Measurements from ENCODE around the gene CMTM5.
"Not testable (repeated sequence)": the region's sequence is repeated elsewhere in the genome, so short reads cannot be mapped to it uniquely, and the experiment has no call there.

The CMTM5 gene

DNA sequence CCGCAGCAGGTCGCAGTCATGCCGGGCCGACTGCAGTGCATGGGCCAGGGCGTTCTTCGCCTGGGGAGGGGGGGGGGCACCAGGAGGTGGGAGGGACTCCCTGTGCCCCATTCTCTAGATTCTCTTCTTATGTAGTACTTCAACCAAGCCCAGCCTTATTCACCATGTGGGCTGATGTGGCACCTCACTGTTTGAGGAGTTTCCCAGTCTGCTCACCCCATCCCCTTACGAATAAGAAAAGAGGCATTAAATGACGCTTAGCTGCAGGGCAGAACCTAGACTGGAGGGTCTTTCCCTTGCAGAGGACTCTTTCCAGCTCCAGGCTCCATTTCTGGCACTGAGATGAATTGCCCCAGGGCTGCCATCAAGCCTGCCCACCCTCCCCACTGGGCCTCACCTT is 12.2 kb downstream of the CMTM5 start:
- Histone ChIP-seq H3K27ac (no peak overlapping the region), H3K4me3 (no peak overlapping the region)

DNA sequence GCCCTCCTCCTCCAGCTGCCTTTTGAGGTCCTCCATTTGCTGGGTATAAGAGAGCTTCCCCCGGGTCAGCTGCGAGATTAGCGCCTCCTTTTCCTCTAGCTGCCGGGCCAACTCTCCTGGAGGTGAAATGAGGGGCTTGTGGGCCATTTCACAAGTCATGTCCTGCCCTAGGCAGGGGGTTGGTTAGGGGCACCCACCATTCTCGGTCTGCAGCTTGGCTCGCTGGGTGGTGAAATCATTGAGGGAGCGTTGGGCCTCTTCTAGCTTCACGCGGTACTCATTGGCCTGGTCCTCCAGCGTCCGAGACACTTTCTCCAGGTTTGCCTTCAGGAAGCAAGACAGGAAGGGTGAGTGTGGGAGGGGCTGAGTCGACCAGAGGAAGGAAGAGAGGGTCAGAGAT is 12.6 kb downstream of the CMTM5 start:
- Histone ChIP-seq H3K27ac (no peak overlapping the region), H3K4me3 (no peak overlapping the region)

DNA sequence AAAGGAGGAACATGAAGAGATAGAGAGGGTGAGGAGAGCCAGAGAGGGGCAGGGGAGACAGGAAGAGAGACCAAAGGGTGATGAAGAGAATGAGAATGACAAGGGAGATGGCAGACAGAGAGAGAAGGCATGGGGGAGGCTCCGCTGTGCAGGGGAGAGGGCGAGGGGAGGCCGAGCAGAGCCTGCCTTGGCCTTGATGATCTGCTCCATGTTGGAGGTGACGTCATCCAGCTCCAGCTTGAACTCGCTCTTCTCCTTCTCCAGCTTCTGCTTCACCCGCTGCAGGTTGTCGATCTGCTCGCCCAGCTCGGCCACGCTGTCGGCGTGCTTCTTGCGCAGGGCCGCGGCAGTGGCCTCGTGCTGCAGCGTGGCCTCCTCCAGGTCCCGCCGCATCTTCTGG is 13.0 kb downstream of the CMTM5 start:
- H3K27ac ChIP-seq, H3K4me3 ChIP-seq: not testable (repeated sequence)

DNA sequence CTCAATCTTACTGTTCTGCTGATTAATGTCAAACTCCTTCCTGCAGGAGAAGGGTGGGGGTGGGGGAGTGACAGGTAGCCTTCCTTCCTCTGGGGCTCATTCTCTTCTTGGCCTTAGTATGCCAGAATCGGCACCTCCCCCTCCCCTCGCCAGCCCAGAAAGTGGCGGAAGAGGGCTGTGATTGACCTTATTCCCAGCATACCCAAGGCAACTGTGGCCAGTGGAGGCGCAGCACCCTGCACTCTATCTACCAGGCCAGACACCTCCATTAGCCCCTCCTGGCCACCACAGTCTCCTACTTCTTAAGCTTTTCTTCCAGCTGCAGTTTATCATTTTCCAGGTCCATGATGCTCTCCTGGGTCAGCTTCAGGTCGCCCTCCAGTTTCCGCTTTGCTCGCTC is 15.8 kb downstream of the CMTM5 start:
- Histone ChIP-seq H3K27ac (no peak overlapping the region), H3K4me3 (no peak overlapping the region)

DNA sequence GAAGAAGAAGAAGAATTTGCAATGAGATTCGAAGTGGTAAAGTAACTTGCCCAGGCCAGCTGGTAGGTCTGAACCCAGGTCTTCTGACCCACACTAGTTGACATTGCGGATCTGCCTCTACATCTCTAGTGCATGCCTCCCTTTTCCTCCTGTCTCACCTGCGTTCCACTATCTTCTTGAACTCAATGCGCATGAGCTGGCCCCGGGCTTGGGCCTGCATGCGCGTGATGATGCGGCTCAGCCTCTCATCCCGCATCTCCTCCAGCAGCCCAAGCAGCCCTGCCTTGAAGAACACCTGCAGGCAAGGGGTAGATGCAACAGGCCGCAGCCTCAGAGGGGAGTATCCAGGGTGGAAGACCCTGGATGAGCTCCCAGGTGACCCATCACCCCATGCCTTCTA is 19.3 kb downstream of the CMTM5 start:
- H3K27ac ChIP-seq: no peak overlapping the region

DNA sequence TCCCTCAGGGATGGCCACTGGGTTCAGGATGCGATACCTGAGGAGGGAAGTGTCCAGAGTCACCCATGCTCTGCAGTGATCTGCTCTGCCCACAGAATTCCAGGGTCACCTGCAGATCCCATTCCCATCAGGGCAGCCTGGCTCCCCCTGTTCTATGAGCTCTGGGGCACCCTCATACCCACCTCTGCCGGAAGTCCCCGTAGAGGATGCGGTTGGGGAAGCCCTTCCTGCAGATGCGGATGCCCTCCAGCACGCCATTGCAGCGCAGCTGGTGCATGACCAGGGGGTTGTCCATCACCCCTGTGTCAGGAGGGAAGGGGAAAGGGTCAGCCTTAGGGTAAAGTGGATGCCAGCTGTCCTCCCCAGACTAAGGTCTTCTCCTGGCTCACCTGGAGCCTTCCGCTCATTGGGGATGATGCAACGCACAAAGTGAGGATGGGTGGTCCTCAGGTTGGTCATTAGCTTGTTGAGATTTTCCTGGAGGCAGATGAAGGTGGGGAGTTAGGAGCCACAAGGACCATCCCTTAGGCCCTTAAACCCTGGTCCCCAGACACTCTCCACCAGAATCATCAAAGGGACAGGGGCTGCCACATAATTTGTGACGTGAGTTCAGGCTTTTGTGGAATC is 20.0 kb downstream of the CMTM5 start:
- no peak overlapping the region for H3K27ac ChIP-seq
- no peak overlapping the region for H3K4me3 ChIP-seq

More for the DNA sequence above, 19.3 kb downstream of the CMTM5 start:
- H3K4me3 ChIP-seq: no peak overlapping the region

DNA sequence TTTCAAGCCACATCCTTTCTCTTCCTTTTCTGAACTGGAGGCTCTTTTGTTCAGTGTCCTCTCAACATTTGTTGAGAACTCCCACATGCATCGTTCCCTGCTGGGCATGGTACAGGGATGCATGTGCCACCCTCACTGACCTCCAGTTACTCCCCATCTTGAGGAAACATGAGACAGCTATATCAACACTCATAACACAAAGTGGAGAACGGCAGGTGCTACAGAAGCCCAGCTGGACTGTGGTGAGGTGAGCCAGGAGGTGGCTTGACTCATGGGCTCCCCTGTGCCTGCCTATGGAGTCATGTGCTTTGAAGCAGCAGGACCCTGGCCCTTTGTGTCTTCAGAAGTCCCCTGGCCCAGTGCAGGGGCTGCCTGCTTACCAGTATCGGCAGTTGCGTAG is 21.5 kb downstream of the CMTM5 start:
- Histone ChIP-seq H3K4me3 (no peak overlapping the region), H3K27ac (no peak overlapping the region)

DNA sequence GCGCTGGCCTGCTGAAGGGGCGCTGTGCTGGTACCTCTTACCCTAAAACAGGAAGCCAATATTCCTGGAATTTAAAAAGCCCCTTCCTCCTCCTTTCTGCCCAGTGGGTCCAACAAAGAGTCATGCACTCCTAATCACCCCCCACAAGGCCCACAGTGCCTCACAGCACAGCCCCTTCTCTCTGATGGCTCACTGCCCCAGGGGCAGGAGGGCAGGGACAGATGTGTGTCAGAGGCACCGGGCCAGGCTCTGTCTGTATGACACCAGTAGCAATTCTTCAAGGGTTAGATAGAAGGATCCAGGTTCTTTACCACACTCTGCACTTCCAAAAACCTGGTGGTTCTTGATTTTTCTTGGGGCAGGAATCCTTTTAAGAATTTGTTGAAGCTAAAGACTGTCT is 22.3 kb downstream of the CMTM5 start:
- no peak overlapping the region for H3K4me3 ChIP-seq

DNA sequence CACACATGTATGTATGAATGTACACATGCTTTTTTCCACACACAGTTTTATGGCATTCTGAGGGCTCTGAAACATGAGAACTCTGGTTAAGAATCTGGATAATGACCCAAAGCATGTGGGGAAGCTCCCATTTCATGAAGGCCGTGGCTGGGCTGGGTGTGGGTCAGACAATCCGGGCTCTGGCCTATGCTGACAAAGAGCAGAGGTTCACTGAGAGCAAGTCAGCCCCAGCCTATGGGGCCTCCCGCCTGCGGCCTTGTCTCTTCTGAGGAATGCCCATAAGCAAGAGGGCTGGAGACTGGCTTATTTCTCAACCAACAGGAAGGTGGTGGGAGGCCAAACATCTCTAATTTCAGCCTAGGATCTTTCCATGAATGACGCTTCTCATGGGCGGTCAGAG is 22.7 kb downstream of the CMTM5 start:
- H3K4me3 ChIP-seq: no peak overlapping the region
- H3K27ac ChIP-seq: no peak overlapping the region

More for the DNA sequence above, 22.3 kb downstream of the CMTM5 start:
- H3K27ac ChIP-seq: no peak overlapping the region

DNA sequence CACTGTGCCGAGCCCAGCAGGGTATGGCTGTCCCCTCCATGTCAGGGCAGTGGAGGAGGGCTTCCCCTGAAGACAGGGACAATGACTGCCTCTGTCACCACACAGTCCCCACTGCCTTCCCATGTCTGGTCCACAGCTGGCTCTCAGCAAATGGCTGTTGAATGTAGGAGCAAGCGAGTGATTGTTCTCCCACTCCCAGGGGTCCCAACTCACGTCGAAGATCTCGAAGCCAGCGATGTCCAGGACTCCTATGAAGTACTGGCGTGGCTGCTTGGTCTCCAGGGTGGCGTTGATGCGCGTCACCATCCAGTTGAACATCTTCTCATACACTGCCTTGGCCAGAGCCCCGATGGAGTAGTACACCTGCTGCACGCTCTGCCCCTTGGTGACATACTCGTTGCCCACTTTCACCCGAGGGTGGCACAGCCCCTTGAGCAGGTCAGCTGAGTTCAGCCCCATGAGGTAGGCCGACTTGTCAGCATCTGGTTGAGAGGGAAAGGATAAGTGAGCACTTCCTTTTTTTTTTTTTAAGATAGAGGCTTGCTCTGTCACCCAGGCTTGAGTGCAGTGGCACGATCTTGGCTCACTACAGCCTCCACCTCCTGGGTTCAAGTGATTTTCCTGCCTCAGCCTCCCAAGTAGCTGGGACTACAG is 23.8 kb downstream of the CMTM5 start:
- not testable (repeated sequence) for H3K4me3 ChIP-seq, H3K27ac ChIP-seq

DNA sequence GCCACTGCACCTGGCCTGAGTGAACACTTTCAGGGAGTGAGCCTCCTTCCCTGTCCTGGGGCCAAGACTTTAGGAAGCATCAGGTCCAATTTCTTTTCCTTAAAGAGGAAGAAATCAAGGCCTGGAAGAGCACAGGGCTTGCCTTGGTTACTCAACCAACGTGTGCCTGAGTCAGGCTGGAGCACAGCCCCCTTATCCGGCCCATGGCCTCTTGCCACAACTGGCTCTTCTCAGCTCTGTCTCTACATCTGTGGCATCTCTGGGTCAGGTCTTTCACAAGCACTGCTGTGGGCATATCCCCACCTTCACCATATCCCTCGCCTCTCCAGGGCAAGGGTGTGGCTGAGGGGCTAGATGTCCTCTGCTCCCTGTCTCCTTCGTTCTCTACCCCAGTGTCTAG is 24.4 kb downstream of the CMTM5 start:
- Histone ChIP-seq H3K4me3 (no peak overlapping the region), H3K27ac (no peak overlapping the region)

DNA sequence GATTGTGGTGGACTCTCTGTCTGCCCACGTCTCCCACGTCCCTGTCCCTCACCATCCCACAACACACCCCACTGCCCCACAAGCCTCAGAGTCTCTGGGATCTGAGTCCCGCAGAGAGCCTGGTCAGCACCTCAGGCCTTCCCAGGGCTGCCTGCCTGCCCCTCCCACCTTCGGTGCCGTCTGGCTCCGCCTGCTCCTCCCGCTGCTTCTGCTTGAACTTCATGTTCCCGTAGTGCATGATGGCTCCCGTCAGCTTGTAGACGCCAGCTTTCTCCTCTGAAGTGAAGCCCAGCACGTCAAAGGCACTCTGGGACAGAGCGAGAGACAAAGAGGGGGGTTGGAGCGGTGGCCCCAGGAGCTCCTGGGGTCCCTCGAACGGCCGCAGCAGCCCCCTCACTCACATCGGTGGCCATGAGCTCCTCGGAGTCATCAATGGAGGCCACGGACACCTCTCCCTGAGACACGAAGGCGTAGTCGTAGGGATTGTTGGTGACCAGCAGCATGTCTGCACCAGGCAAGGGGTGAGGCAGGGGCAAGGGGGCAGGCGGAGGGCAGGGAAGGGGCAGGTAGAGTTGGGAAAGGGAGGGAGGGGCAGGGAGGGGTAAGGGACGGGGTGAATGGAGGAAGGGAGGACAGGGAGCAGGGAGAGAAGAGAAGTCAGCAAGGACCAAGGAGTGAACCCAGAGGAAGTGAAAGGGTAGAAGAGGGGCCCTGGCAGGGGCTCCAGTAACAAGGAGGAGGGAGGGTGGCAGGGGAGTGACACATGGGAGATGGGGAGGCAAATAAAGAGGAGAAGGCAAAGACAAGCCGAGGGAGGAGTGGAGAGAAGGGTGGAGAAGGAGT is 25.7 kb downstream of the CMTM5 start:
- Histone ChIP-seq H3K4me3 (no peak overlapping the region), H3K27ac (no peak overlapping the region)

DNA sequence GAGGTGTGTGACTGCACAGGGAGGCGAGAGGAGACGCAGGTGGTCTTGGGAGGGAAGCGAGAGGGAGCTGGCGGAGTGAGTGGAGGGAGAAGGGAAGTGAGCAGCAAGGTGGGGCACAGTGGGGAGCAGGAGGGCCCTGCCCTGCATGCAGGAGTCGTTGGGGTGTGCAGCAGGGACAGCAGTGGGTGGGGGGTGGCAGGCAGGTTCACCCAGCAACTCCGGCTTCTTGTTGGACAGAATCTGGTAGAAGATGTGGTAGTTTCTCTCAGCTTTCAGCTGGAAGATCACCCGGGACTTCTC is 26.2 kb downstream of the CMTM5 start:
- H3K4me3 ChIP-seq: no peak overlapping the region
- no peak overlapping the region for H3K27ac ChIP-seq

DNA sequence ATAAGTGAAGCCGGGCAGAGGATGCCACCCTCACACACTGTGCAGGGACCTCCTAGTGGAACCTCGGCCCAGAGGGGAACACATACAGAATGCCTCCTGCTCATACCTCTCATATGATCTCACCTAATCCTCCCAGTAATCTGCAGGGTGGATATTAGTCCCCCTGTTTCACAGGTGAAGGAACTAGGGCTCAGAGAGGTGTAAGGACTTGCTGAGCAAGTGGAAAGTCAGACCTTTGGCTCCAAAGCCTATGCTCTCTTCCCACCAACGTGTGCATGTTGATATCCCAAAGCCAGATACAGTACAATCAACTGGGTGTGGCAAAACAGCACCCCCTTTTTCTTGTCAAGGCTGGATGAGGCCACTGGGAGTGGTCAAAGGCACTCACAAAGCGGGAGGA is 27.1 kb downstream of the CMTM5 start:
- Histone ChIP-seq H3K4me3 (no peak overlapping the region), H3K27ac (no peak overlapping the region)

DNA sequence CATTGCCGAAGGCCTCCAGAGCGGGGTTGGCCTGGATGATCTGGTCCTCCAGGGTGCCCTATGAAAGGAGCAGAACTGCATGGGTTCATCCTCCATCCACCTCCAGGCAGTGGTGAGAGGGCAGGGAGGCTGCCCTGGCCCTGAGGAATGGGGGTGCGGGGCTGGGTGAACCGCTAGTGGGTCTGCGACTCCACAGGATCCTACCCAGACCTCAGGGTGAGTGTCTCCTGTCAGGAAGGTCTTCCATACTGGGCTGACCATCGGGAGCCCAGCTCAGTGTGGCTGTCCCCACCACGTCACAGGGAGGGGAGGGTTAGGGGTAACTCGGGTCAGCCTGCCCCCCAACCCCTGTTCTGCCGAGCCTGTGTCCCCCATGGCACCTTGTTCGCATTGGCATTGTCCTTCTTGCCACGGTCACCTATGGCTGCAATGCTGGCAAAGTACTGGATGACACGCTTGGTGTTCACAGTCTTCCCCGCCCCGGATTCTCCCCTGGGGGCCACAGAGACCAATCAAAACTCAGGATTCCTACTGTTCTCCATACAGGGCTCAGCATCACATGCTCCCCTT is 27.6 kb downstream of the CMTM5 start:
- Histone ChIP-seq H3K4me3 (no peak overlapping the region), H3K27ac (no peak overlapping the region)

DNA sequence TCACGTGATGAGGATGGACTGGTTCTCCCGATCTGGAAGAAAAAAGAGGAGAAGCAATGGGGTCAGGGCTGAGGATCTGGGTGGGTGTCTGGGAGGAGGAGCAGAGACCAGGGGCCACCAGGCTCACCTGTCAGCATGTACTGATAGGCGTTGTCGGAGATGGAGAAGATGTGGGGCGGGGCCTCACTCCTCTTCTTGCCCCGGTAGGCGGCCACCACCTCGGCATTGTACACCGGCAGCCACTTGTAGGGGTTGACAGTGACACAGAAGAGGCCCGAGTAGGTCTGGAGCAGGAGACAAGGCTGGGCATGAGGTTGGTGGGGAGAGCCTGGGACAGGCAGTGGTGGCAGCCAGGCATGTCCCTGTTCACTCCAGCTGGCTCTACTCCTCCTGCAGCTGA is 28.2 kb downstream of the CMTM5 start:
- Histone ChIP-seq H3K4me3 (no peak overlapping the region), H3K27ac (no peak overlapping the region)

DNA sequence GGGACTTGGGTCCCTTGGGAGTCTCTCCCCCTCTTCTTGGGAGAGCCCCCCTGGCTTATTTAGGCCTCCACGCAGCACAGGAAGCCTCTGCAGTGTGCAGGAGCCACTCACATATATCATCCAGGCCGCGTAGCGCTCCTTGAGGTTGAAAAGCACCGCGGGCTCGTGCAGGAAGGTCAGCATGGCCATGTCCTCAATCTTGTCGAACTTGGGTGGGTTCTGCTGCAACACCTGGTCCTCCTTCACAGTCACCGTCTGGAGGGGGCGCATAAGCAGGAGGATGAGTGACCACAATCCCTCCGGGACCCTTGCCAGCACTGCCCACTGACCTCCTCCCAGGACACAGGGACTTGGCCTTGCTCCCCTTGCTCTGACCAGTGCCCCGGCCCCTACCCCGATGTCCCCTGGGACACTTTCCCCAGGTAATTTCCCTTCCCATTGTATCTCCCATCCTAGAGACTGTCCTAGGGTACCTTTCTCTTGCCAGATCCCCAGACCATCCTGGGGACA is 28.7 kb downstream of the CMTM5 start:
- H3K4me3 ChIP-seq: no peak overlapping the region
- H3K27ac ChIP-seq: no peak overlapping the region

DNA sequence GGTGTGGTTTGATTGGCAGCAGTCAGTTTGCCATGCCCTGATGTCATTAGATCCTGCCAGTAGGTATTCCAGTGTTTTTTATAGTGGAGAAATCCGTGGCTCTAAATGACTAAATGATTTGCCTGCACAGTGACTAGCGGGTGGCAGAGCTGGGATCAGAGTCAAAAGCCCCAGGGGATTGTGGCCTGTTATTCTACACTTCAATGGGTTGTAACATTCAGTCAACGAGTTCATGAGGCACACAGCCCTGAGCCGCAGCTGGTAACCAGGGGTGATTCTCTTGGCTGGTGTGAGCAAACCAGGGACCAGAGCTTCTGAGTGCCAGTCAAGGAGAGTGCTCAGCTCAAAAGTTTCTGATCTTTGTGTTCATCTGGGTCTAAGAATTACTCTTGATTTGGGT is 29.4 kb downstream of the CMTM5 start:
- H3K4me3 ChIP-seq: no peak overlapping the region
- H3K27ac ChIP-seq: no peak overlapping the region

DNA sequence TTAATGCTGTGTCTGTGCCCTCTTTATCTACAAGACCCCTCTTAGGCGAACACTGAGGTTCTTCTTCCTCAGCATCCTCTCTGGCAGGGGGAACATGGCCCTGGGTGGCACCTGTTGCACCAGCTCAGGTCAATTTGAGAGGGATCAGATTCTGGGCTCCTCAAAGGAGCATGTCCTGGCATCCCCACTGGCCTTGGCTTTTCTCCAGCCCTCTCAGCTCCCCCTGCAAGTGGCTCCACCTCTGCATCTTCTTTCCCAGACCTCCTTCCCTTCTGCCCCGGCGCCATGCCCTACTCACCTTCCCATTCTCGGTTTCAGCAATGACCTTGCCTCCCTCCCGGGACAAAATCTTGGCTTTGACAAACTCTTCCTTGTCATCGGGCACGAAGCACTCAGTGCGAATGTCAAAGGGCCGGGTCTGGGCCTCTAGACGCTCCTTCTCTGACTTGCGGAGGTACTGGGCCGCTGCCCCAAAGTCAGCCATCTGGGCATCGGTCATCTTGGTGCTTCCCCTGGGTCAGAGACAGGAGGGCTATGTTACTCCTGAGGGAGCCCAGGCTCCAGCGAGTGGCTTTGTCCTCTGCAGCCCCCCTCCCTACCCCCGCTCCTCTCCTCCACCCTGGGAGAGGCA is 30.0 kb downstream of the CMTM5 start:
- Histone ChIP-seq H3K27ac (no peak overlapping the region), H3K4me3 (no peak overlapping the region)

DNA sequence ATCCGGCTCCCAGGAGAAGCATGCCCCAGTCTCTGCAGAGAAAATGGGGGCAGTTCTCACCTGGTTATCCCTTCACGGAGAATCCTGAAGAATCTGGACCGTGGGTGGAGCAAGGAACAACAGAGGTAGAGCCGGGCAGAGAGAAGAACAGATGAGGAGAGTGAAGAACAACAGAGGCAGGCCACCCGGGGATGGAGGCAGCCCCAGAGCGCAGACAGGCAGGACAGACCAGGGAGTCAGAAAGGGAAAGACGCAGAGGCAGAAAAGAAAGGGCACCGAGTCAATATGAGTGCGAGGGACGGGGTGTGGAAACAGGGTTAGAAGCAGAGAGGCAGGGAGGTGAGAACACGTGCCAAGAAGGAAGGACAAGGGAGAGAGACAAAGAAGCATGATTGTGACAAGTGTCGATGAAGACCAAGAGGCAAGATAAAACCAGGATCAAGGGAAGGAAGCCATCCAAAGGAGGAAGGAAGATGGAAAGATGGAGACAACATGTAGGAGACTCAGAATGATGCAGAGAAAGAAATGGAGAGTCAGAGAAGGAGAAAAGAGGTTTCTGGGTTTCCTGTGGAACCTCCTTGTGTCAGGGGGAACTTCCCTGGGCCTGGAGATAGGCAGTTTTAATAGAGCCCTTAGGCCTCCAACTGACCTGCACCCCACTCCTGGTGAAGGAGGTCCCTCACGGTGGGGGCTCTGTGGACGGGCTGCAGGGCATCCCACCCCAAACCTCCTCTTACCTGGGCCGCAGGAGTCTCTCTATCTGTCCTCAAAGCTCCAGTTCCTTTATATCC is 30.9 kb downstream of the CMTM5 start, which contains the start of gene MYH6:
Gene MYH6 (minus strand): TSS at position 758 of the 791 bp plus-strand sequence. CDS start 1,050 bp downstream, outside the sequence.
- H3K27ac ChIP-seq: no peak within 1 kb of the TSS
- H3K4me3 ChIP-seq: no peak within 1 kb of the TSS
